Measurements from ENCODE around the gene ULK4.

ULK4 gene

GRCh38 chr3:41334426-41334825 is 627.5 kb downstream of the ULK4 start:
- no peak for FAIRE-seq

DNA sequence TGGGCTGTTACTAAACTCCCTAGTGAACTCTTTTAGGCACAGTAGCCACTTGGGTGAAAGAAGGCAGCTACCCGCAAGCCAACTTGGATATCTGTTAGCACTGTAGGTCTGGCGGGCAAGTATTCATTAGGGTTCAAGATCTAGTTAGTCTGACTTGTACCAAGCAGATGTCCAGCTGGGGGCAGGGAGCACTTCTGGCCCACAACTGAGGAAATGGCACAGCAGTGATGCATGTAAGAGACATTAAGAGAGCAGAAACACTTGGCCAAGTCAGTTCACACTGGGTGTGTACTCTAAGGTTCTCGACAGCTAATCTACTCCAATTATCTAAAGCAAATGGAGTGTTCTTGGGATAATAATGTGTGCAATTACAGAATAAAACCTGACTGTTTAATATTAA is 630.9 kb downstream of the ULK4 start:
- no peak for FAIRE-seq

DNA sequence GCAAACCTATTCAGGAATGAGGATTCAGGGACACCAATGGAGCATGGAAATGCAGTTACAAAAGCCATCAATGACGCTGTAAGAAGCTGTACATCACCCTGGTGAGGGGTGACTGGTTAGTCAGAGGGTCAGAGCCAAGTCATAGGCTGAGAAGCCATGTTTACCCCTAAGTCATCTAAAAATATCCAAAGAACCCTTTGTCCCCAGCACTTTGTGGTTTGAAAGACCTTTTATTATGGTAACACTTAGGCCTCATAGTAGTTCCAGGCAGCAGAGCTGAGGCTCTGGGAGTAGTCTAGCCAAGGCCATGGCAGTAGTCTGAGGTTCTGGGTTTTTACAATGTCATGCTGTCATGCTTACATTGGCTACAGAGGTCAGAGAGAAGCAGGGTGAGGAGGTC is 631.4 kb downstream of the ULK4 start:
- no peak for FAIRE-seq

DNA sequence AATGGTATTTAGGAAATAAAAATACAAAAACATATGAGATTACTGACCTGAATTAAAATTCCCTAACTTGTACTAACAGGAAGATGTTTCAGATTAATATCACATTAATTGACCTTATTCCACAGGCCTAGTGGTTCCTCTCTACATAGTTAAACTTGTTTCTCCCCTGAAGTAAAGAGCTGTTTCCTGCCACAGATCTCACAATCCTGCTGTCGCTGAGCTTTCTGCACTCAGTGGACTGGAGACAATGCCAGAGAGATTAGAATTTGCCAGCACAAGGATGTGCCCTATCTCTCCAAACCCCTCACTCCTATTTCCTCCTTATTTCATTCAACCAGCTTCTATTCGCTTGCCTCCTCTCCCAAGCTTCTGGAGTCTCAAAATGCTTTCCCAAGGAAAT is 632.0 kb downstream of the ULK4 start:
- no peak for FAIRE-seq

DNA sequence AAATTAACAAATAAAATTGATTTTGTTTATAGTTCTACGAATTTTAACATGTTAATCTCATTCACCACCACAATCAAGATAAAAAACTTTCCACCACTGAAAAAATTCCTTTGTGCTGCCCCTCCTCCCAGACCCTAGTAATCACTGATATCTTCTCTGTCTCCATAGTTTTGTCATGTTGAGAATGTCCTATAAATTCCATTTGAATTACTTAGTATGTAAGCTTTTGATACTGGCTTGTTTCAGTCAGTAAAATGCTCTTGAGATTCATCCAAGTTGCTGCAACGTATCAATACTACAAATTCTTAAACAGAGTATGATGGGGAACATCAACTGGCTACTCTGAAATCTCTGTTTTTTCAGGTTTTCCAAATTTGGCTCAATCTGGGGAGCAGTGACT is 633.0 kb downstream of the ULK4 start:
- FAIRE-seq, result no peak

- FAIRE-seq, result no peak
Measured at GRCh38 chr3:41327718-41328117, 634.2 kb downstream of the ULK4 start.

DNA sequence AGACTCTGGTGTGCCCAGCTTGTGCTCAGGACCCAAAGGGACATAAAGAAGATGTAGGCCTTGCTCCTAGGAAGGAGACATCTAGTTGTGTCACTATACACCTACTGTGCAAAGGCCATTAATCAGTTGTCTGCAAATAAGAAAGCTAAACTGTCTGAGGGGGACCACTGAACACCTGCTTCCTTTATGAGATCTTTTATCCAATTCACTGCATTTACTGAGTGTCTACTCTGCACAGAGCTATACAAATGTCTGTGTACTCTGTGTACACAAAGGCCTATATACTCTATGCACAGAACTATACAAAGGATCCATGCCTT is 637.8 kb downstream of the ULK4 start:
- no peak for FAIRE-seq

GRCh38 chr3:41323467-41324155 is 638.3 kb downstream of the ULK4 start:
- no peak for FAIRE-seq

DNA sequence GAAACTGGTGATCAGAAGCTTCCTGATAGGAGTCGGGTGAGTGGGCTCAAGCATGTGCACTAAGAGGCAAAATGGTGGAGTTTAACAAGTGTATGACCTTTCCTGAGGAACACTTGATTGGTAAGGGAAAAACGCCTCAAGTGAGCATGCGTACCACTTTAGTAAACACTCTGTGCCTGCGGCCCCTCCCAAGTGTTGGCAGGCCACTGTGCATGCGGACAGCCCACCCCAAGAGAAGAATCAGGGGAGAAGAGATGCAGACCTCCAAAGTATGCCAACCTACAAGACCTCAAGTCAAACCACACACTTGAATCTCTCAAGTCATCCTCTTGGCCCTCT is 640.3 kb downstream of the ULK4 start:
- FAIRE-seq, result no peak

DNA sequence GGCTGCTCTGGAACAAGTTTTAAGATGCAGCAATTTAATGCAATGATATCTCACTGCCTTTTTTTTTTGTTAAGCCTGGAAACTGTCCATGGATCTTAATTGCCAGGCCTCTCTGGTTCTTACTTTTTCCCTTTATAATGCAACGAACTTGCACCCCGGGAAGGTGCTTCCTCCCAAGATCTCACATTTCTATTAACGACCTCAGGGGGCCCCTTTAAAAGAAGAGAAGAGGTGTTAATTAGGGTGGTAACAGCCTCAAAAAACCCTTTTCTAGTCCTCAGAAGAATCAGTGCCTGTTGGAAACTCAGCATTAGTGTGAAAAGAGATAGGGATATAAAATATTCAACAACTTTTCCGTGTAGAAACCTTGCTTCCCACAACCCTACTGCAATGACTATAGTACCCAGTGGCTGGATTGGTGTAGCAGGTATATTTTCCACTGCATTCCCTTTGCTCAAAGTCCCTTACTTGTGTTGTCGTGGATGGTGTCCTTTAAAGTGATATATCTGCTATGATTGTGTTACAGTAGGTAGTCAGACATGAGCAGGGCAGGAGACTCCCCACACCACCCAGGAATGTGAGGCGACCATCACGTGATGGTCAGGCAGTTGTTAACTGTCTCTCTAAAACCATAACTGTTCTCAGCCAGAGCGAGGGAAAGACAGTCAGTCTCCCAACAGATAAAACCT is 640.8 kb downstream of the ULK4 start:
- no peak for FAIRE-seq

DNA sequence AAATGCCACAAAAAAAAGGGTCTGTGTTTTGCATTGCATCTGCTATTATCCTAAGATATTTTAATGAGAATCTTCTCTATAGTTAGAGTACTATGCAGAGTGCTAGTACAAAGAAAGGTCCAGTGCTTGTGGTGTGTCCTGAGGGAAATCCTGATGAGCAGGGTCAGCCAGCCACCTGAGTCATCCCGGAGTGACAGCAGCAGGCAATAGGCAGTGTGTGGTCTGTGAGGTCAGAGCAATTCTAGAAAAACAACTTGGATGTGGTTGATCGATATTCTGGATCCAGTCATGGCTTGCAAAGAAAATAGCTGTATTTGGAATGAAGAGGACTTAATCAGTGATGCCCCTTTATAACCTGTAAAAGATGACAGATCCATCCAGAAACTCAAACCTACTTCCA is 643.4 kb downstream of the ULK4 start:
- FAIRE-seq, result no peak

GRCh38 chr3:41317718-41318117 is 644.2 kb downstream of the ULK4 start:
- FAIRE-seq, result no peak

GRCh38 chr3:41317298-41317697 is 644.6 kb downstream of the ULK4 start:
- no peak for FAIRE-seq

DNA sequence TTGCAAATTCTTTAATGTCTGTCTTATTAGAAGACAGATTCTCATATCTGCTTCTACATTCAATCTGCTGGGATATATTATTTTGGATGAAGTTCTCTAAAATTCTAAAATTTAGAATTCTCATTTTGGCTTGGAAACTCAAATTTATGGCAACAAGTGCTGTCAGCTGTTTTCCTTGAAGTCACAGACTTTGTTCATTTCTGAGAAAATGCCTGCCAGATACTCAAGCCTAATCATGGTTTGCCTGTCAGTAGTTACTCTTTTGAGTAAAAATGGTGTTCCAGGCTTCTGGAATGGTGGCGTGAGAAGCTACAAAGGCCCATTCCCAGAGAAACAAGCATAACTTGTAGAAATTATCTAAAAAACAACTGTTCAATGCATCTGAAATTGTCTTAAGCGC is 646.8 kb downstream of the ULK4 start:
- FAIRE-seq, result no peak

DNA sequence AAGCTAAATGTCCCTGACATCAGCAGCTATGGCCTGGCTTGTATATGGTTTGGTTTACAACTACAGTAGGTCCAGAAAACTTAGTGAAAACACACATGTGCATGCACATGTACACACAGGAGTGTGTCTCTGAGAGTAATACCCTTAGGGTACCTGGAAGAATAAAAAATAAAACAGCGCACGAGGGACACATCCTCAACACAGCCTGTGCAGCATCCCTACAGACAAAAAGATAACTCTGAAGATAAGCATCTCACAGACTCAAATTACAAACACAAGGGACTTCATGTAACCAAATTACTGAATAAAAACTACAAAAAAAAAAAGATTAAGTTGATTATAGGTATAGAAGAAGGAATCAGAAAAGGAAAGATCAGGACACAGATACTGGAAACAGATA is 653.8 kb downstream of the ULK4 start:
- FAIRE-seq, result no peak

DNA sequence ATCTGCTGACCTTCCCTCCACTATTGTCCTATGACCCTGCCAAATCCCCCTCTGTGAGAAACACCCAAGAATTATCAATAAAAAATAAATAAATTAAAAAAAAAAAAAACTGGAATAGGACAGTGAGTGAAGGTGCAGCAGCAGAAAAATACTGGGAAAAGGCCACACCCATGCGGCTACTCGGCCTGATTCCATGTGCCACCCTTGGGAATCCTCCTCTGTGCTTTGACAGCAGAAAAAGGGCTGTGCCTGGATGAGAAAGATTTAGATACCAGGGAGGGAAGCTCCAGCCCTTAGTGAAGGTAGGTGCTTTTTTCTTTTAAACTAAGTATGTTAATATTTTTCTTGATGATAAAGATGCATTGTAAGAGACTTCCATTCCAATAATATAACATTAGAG is 654.8 kb downstream of the ULK4 start:
- no peak for FAIRE-seq

DNA sequence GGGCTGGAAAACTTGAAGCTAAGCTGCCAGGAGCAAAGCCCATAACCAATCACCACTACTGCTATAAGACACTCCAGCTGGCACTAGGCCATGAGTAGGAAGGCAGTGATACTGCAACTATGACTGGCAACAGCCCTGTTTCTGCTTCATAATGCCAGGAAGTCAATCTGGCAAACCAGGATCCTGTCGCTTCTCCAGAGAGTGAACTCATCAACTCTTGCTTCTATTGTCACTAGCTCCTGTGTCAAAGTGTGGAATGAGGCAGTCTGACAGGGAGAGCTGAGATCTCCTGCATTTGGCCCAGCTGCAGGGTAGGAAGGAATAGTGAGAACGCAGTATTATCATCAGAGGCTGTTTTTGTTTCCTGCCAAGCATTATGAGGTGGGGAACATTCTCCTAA is 657.3 kb downstream of the ULK4 start:
- FAIRE-seq, result no peak

- FAIRE-seq, result no peak
Measured at GRCh38 chr3:41302295-41302694, 659.6 kb downstream of the ULK4 start.

DNA sequence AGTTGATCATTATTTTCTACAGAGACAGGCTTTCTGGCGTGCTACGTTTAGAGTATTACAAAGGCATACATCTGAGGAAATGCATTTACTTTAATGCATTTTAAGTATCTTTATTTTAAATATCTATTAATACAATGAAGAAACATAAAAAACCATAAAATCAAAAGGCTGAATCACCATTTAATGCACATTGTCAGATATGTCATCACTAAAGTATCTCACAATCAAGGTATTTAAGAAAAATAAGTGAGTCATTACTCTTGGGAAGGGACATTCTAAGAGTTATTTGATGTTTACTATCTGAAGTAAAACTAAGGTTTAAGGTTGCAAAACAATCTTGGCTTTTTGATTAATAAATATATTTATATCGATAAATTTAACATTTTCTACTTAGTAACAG is 660.4 kb downstream of the ULK4 start:
- FAIRE-seq, result no peak

DNA sequence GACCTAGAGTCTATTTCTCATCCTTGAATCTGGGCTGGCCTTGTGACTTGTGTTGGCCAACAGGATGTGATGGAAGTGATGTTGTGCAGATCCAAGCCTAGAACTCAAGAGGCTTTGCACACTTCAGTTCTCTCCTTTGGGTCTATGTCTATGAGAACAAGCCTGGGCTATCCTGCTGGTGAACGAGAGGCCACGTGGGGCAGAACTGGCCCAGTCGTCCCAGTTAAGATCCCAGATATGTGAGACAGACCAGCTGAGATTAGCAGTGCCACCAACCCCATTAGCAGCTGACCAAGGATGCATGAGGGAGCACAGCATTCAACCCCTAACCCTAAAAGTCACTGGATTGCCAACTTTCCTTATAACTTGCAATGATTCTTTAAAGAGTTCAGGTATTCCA is 662.9 kb downstream of the ULK4 start:
- no peak for FAIRE-seq

DNA sequence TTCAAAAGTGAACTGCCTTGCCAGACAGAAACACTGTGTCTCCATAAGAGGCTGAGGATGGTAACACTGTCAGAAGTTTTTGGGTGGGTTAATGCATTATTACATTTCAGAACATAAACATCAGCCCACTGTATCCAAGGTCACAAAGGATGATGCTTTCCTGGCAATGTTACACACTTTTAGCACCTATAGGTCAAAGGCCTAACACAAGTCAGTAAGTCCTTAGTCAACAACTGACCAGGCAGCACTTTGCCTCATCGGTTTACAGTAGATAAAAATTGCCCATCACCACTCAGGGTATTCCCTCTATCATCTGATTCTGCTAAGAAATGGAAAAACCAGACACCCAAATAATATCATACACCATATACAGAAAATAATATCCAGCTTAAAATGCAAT is 664.2 kb downstream of the ULK4 start:
- no peak for FAIRE-seq

DNA sequence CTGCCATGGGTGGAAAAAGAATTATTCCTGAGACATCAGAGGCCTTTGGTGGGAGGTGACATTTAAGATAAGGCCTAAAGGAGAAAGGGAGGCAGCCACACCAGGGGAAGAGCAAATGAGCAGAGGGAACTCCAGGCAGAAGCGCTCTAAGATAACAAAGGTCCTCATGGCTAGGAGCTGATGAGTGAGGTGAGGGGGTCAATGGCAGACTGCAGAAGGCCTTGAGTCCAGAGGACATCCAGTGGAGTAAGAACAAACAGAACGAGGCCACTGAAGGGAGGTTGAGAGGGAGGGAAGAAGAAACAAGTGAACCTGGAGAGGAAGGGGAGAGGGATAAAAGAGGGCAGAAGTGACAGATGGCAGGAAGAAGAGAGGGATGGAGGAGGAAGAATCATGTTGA is 665.3 kb downstream of the ULK4 start:
- no peak for FAIRE-seq

DNA sequence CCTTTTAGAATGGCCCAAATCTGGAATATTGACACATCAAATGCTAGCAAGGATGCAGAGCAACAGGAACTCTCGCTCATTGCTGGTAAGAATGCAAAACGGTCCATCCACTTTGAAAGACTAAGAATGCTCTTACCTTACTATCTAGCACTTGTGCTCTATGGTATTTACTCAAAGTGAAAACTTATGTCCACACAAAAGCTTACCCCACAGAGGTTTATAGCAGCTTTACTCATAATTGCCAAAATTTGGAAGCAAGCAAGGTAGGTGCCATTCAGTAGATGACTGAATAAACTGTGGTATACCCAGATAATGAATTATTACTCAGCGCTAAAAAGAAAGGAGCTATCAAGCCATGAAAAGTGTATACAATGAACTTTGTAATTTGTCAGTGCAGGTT is 666.2 kb downstream of the ULK4 start:
- no peak for FAIRE-seq

- FAIRE-seq, result no peak
Measured at GRCh38 chr3:41293169-41293681, 668.7 kb downstream of the ULK4 start.

GRCh38 chr3:41290736-41291135 is 671.2 kb downstream of the ULK4 start:
- no peak for FAIRE-seq

All from A204.1 (cell line).